ENCODE measurements around the gene PLEKHS1.

Gene PLEKHS1

GRCh38 chr10:113718969-113719822 is 32.3 kb upstream of the PLEKHS1 start:
- peaks cover under 1% of the 10 kb centered on the region for H3K79me1 ChIP-seq (ENCODE audit: low read depth, low read length)
- H2AK5ac ChIP-seq (ENCODE audit: low read depth, low read length): no peak overlapping the region
- H3K23ac ChIP-seq (ENCODE audit: low read depth, low read length, poor library complexity): no peak overlapping the region
- no peak overlapping the region for H3K27ac ChIP-seq (replicated peaks; ENCODE audit: low read length)
- H3K27me3 ChIP-seq (ENCODE audit: control insufficient read depth in 3 of 3, insufficient read depth in 3 of 3, low read depth in 1 of 3, low read length in 3 of 3): no peaks in the 10 kb centered on the region
- H3K4me2 ChIP-seq (ENCODE audit: insufficient read depth, low read length, poor library complexity, severe bottlenecking): no peak overlapping the region
- peaks cover 5 to 14% of the 10 kb centered on the region in 2 donors for H3K36me3 ChIP-seq (replicated peaks in 1 of 2; ENCODE audit: control insufficient read depth in 2 of 2, insufficient read depth in 2 of 2, low read length in 2 of 2)
- no peak overlapping the region for H3K14ac ChIP-seq (ENCODE audit: low read length)
- peak overlapping the region; percentile 11 for H3K18ac ChIP-seq (ENCODE audit: low read length)
- WGBS, 2 donors (ENCODE audit: extremely low coverage in 2 of 2, insufficient read length in 2 of 2, insufficient replicate concordance in 1 of 2): no CpG with 5 or more reads among the region's 21 CpGs
- no peak overlapping the region for H3K4ac ChIP-seq (ENCODE audit: low read length)
- no peak for DNase-seq (ENCODE audit: low spot score)
- no peak overlapping the region for H3K9ac ChIP-seq (ENCODE audit: low read depth, low read length, poor library complexity)
- no peak overlapping the region for H2BK15ac ChIP-seq (ENCODE audit: low read length)
- no peak overlapping the region for H4K91ac ChIP-seq (ENCODE audit: low read depth, low read length, poor library complexity)
- no peak overlapping the region for H2BK120ac ChIP-seq (ENCODE audit: low read depth, low read length)
- H2BK12ac ChIP-seq (ENCODE audit: low read length): no peak overlapping the region
- no peak overlapping the region for H2BK5ac ChIP-seq (ENCODE audit: low read length)
- H3K9me3 ChIP-seq (replicated peaks in 1 of 2; ENCODE audit: control insufficient read depth in 2 of 2, insufficient read depth in 1 of 2, low read depth in 1 of 2, low read length in 2 of 2): peaks cover 0 to 2% of the 10 kb centered on the region in 2 donors
- H3K4me1 ChIP-seq (ENCODE audit: control insufficient read depth in 2 of 2, insufficient read depth in 1 of 2, low read depth in 1 of 2, low read length in 2 of 2): no peaks in the 10 kb centered on the region
- H2AFZ ChIP-seq (ENCODE audit: low read length): no peak overlapping the region
- no peak overlapping the region for H4K8ac ChIP-seq (ENCODE audit: low read depth, low read length)
- H3K4me3 ChIP-seq (ENCODE audit: low read length in 2 of 2): no peak overlapping the region

GRCh38 chr10:113720386-113720785 is 31.1 kb upstream of the PLEKHS1 start:
- no peak overlapping the region for H3K14ac ChIP-seq (ENCODE audit: low read length)
- no peaks in the 10 kb centered on the region for H3K27me3 ChIP-seq (ENCODE audit: control insufficient read depth in 3 of 3, insufficient read depth in 3 of 3, low read depth in 1 of 3, low read length in 3 of 3)
- H3K4me2 ChIP-seq (ENCODE audit: insufficient read depth, low read length, poor library complexity, severe bottlenecking): no peak overlapping the region
- no peak overlapping the region for H3K4ac ChIP-seq (ENCODE audit: low read length)
- no peak overlapping the region for H3K4me3 ChIP-seq (ENCODE audit: low read length in 2 of 2)
- DNase-seq (ENCODE audit: low spot score): no peak
- no peak overlapping the region for H2AFZ ChIP-seq (ENCODE audit: low read length)
- peaks cover 5 to 26% of the 10 kb centered on the region in 2 donors for H3K36me3 ChIP-seq (replicated peaks in 1 of 2; ENCODE audit: control insufficient read depth in 2 of 2, insufficient read depth in 2 of 2, low read length in 2 of 2)
- no peak overlapping the region for H4K91ac ChIP-seq (ENCODE audit: low read depth, low read length, poor library complexity)
- H3K23ac ChIP-seq (ENCODE audit: low read depth, low read length, poor library complexity): no peak overlapping the region
- H3K27ac ChIP-seq (replicated peaks; ENCODE audit: low read length): no peak overlapping the region
- no peak overlapping the region for H3K18ac ChIP-seq (ENCODE audit: low read length)
- H3K9me3 ChIP-seq (replicated peaks in 1 of 2; ENCODE audit: control insufficient read depth in 2 of 2, insufficient read depth in 1 of 2, low read depth in 1 of 2, low read length in 2 of 2): peaks cover 1 to 2% of the 10 kb centered on the region in 2 donors
- no CpG with 5 or more reads among the region's 8 CpGs for WGBS, 2 donors (ENCODE audit: extremely low coverage in 2 of 2, insufficient read length in 2 of 2, insufficient replicate concordance in 1 of 2)
- no peaks in the 10 kb centered on the region for H3K4me1 ChIP-seq (ENCODE audit: control insufficient read depth in 2 of 2, insufficient read depth in 1 of 2, low read depth in 1 of 2, low read length in 2 of 2)
- H2BK15ac ChIP-seq (ENCODE audit: low read length): no peak overlapping the region
- H2BK5ac ChIP-seq (ENCODE audit: low read length): no peak overlapping the region
- no peaks in the 10 kb centered on the region for H3K79me1 ChIP-seq (ENCODE audit: low read depth, low read length)
- no peak overlapping the region for H3K9ac ChIP-seq (ENCODE audit: low read depth, low read length, poor library complexity)
- H2BK120ac ChIP-seq (ENCODE audit: low read depth, low read length): no peak overlapping the region
- no peak overlapping the region for H2AK5ac ChIP-seq (ENCODE audit: low read depth, low read length)
- no peak overlapping the region for H2BK12ac ChIP-seq (ENCODE audit: low read length)
- H4K8ac ChIP-seq (ENCODE audit: low read depth, low read length): no peak overlapping the region

DNA sequence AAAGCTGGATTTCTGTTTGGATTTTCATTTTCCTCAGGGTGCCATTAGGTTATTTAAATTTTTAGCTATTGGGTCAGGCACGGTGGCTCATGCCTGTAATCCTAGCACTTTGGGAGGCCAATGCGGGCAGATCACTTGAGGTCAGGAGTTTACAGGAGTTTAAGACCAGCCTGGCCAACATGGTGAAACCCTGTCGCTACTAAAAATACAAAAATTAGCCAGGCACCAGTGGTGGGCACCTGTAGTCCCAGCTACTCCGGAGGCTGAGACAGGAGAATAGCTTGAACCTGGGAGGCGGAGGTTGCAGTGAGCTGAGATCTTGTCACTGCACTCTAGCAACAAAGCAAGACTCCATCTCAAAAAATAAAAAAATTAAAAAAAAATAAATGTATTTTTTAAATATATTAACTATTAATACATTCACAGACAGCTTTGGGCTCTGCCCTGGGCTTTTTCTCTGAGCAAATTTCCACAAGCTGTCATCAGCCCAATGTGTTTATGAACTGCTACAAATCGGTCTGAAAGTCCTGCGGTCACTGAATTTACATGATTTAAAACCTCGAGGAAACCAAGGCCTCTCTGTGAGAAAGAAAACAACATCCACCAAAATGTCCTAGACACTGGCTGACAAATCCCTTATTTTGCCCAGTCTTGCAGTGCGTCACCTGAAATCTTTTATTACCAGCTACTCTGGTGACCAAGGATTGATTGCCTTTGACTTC is 19.2 kb upstream of the PLEKHS1 start:
- Histone ChIP-seq H3K4me3 (ENCODE audit: low read length in 2 of 2) (no peak overlapping the region), H4K8ac (ENCODE audit: low read depth, low read length) (no peak overlapping the region), H2BK5ac (ENCODE audit: low read length) (no peak overlapping the region), H3K36me3 (replicated peaks in 1 of 2; ENCODE audit: control insufficient read depth in 2 of 2, insufficient read depth in 2 of 2, low read length in 2 of 2) (peaks cover 10 to 18% of the 10 kb centered on the region in 2 donors), H3K9ac (ENCODE audit: low read depth, low read length, poor library complexity) (no peak overlapping the region), H3K4me1 (ENCODE audit: control insufficient read depth in 2 of 2, insufficient read depth in 1 of 2, low read depth in 1 of 2, low read length in 2 of 2) (peaks cover 0 to 3% of the 10 kb centered on the region in 2 donors), H3K4me2 (ENCODE audit: insufficient read depth, low read length, poor library complexity, severe bottlenecking) (no peak overlapping the region), H2BK120ac (ENCODE audit: low read depth, low read length) (no peak overlapping the region), H2AFZ (ENCODE audit: low read length) (no peak overlapping the region), H3K23ac (ENCODE audit: low read depth, low read length, poor library complexity) (no peak overlapping the region), H3K9me3 (replicated peaks in 1 of 2; ENCODE audit: control insufficient read depth in 2 of 2, insufficient read depth in 1 of 2, low read depth in 1 of 2, low read length in 2 of 2) (peaks cover 0 to 5% of the 10 kb centered on the region in 2 donors), H3K18ac (ENCODE audit: low read length) (no peak overlapping the region), H2BK15ac (ENCODE audit: low read length) (no peak overlapping the region), H2BK12ac (ENCODE audit: low read length) (no peak overlapping the region), H3K27me3 (ENCODE audit: control insufficient read depth in 3 of 3, insufficient read depth in 3 of 3, low read depth in 1 of 3, low read length in 3 of 3) (no peaks in the 10 kb centered on the region), H3K27ac (replicated peaks; ENCODE audit: low read length) (no peak overlapping the region), H4K91ac (ENCODE audit: low read depth, low read length, poor library complexity) (no peak overlapping the region), H3K14ac (ENCODE audit: low read length) (no peak overlapping the region), H2AK5ac (ENCODE audit: low read depth, low read length) (no peak overlapping the region), H3K4ac (ENCODE audit: low read length) (no peak overlapping the region), H3K79me1 (ENCODE audit: low read depth, low read length) (no peaks in the 10 kb centered on the region)
- no CpG with 5 or more reads among the region's 9 CpGs for WGBS, 2 donors (ENCODE audit: extremely low coverage in 2 of 2, insufficient read length in 2 of 2, insufficient replicate concordance in 1 of 2)
- no peak for DNase-seq (ENCODE audit: low spot score)

DNA sequence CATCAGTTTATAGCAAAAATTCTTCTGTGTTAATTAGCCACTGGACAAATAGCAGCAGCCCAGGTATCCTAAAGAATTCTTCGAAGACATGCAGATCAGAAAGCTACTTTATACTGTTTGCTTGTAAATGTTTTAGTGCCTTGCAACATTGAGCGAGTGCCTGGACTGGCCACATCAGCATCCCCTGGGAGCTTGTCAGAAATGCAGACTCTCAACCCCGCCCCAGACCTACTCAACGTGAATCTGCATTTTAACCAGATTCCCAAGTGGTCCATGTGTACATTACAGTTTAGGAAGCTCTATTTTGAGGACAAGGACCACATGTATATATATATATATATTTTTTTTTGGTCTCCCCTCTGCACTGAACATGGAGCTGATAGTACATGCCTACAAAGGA is 18.5 kb upstream of the PLEKHS1 start:
- H2AFZ ChIP-seq (ENCODE audit: low read length): no peak overlapping the region
- H3K9me3 ChIP-seq (replicated peaks in 1 of 2; ENCODE audit: control insufficient read depth in 2 of 2, insufficient read depth in 1 of 2, low read depth in 1 of 2, low read length in 2 of 2): peaks cover 0 to 5% of the 10 kb centered on the region in 2 donors
- H4K91ac ChIP-seq (ENCODE audit: low read depth, low read length, poor library complexity): no peak overlapping the region
- H3K4me2 ChIP-seq (ENCODE audit: insufficient read depth, low read length, poor library complexity, severe bottlenecking): no peak overlapping the region
- H2BK120ac ChIP-seq (ENCODE audit: low read depth, low read length): no peak overlapping the region
- no peak overlapping the region for H3K4me3 ChIP-seq (ENCODE audit: low read length in 2 of 2)
- H3K9ac ChIP-seq (ENCODE audit: low read depth, low read length, poor library complexity): no peak overlapping the region
- H3K79me1 ChIP-seq (ENCODE audit: low read depth, low read length): no peaks in the 10 kb centered on the region
- H2BK15ac ChIP-seq (ENCODE audit: low read length): no peak overlapping the region
- no peak overlapping the region for H4K8ac ChIP-seq (ENCODE audit: low read depth, low read length)
- no peak overlapping the region for H3K14ac ChIP-seq (ENCODE audit: low read length)
- no CpG with 5 or more reads among the region's 4 CpGs for WGBS, 2 donors (ENCODE audit: extremely low coverage in 2 of 2, insufficient read length in 2 of 2, insufficient replicate concordance in 1 of 2)
- no peak overlapping the region for H2BK12ac ChIP-seq (ENCODE audit: low read length)
- H3K4ac ChIP-seq (ENCODE audit: low read length): no peak overlapping the region
- H3K4me1 ChIP-seq (ENCODE audit: control insufficient read depth in 2 of 2, insufficient read depth in 1 of 2, low read depth in 1 of 2, low read length in 2 of 2): peaks cover 0 to 3% of the 10 kb centered on the region in 2 donors
- no peaks in the 10 kb centered on the region for H3K27me3 ChIP-seq (ENCODE audit: control insufficient read depth in 3 of 3, insufficient read depth in 3 of 3, low read depth in 1 of 3, low read length in 3 of 3)
- H3K27ac ChIP-seq (replicated peaks; ENCODE audit: low read length): no peak overlapping the region
- peaks cover 10 to 18% of the 10 kb centered on the region in 2 donors for H3K36me3 ChIP-seq (replicated peaks in 1 of 2; ENCODE audit: control insufficient read depth in 2 of 2, insufficient read depth in 2 of 2, low read length in 2 of 2)
- H3K18ac ChIP-seq (ENCODE audit: low read length): no peak overlapping the region
- H2BK5ac ChIP-seq (ENCODE audit: low read length): no peak overlapping the region
- DNase-seq (ENCODE audit: low spot score): no peak
- no peak overlapping the region for H3K23ac ChIP-seq (ENCODE audit: low read depth, low read length, poor library complexity)
- no peak overlapping the region for H2AK5ac ChIP-seq (ENCODE audit: low read depth, low read length)
